ENCODE results near the gene MOGAT3. TPM values are rescaled to one million over a fixed set of nuclear protein-coding genes. Genes with fewer than 3 reads are reported as not detected.

MOGAT3 gene
- total and polyA plus RNA-seq, 2 of the 4 experiments (the other 2 are of a cell fraction), result not detected

GRCh38 chr7:101173752-101174244, 27.0 kb downstream of the MOGAT3 start:
- H3K9ac ChIP-seq (ENCODE audit: low read depth, low read length), result no peak overlapping the region
- no peak overlapping the region for H4K91ac ChIP-seq (ENCODE audit: insufficient read depth, low read depth, low read length)
- H4K8ac ChIP-seq (ENCODE audit: low read depth in 2 of 2, low read length in 2 of 2), result no peak overlapping the region
- dilution Hi-C loops (cut with HindIII; ENCODE audit: low sequenced_read_pairs, unreplicated experiment) (no loop called here), intact Hi-C loops (cut with micrococcal nuclease) (no loop called here), in situ Hi-C loops (cut with MboI; ENCODE audit: low sequenced_read_pairs) (no loop called here)
- H2BK120ac ChIP-seq (ENCODE audit: low read depth, low read length), result no peak overlapping the region
- no peak overlapping the region for H3K14ac ChIP-seq (replicated peaks; ENCODE audit: low read depth, low read length)
- H3K9me3 ChIP-seq (ENCODE audit: control insufficient read depth, insufficient read depth, low read length), result peaks cover 4% of the 10 kb centered on the region; the same call in 1 of the 2 replicates
- H3K18ac ChIP-seq (ENCODE audit: low read depth, low read length), result no peak overlapping the region
- no peak overlapping the region for H3K56ac ChIP-seq (ENCODE audit: extremely low read depth, insufficient read depth, low read length)
- peak overlapping the region; percentile 35; the same call in 1 of the 2 replicates for H3K4me2 ChIP-seq (ENCODE audit: low read depth, low read length)
- no peaks in the 10 kb centered on the region; the same call in 1 of the 2 replicates for H4K20me1 ChIP-seq (ENCODE audit: insufficient read depth, low read length)
- no peak overlapping the region for H2AK9ac ChIP-seq (replicated peaks; ENCODE audit: low read depth, low read length, poor library complexity)
- no peak overlapping the region for H3K4me3 ChIP-seq (ENCODE audit: insufficient read depth, low read depth, low read length)
- no peaks in the 10 kb centered on the region for H3K36me3 ChIP-seq (ENCODE audit: control insufficient read depth, insufficient read depth, low read length)
- no peak overlapping the region for H2BK5ac ChIP-seq (ENCODE audit: low read depth, low read length, poor library complexity, severe bottlenecking)
- H3K27me3 ChIP-seq (ENCODE audit: control insufficient read depth, insufficient read depth, low read length), result peaks cover 86% of the 10 kb centered on the region
- peaks cover 0 to 3% of the 10 kb centered on the region in 2 experiments; a peak in 1 of 4 replicates for H3K79me1 ChIP-seq (ENCODE audit: low read depth in 1 of 2, low read length in 2 of 2)
- 5% methylated on average over 10 of the region's 16 CpGs; no CpG with 5 or more reads in 1 of the 2 experiments for WGBS, 2 experiments (ENCODE audit: extremely low coverage in 2 of 2, insufficient read length in 1 of 2)
- no peak overlapping the region for H4K5ac ChIP-seq (ENCODE audit: low read depth, low read length)
- no peak overlapping the region for H3K23ac ChIP-seq (ENCODE audit: low read depth, low read length)
- no peak overlapping the region for H3K27ac ChIP-seq (ENCODE audit: insufficient read depth, low read length)
- ATAC-seq (ENCODE audit: low read depth), result peak; percentile 72
- H3K4me1 ChIP-seq (ENCODE audit: control insufficient read depth, insufficient read depth, low read length), result peaks cover 12% of the 10 kb centered on the region
- H3K4ac ChIP-seq (ENCODE audit: low read depth, low read length), result no peak overlapping the region
- no TSS peak for BruUV-seq (replicated peaks)
- ChIA-PET CTCF (no interaction called here), POLR2A (ENCODE audit: unreplicated experiment) (interaction anchor here (0.9 kb wide), 1 partner anchor 9 kb away, joined by 3 read pairs; the partner anchor contains the start of gene VGF)
- DNase-seq, result no peak
- no peak overlapping the region for H2BK20ac ChIP-seq (ENCODE audit: low read depth, low read length)
- peak overlapping the region; percentile 84 for H2AFZ ChIP-seq (replicated peaks; ENCODE audit: low read length, poor library complexity)
- TF ChIP-seq SMC3 (IDR thresholded peaks at IDR 0.05; ENCODE audit: low read depth, low read length), result no peak
- no peak for TF ChIP-seq MXI1 (IDR thresholded peaks at IDR 0.05; ENCODE audit: borderline replicate concordance, low read depth, low read length)
- TF ChIP-seq FOS (IDR thresholded peaks at IDR 0.05; ENCODE audit: low read depth, low read length), result no peak
- no peak for TF ChIP-seq MAFK (IDR thresholded peaks at IDR 0.05; ENCODE audit: low read depth, low read length)
- no peak for TF ChIP-seq POLR2A (IDR thresholded peaks at IDR 0.05; ENCODE audit: low read depth, low read length)
- TF ChIP-seq ELK1 (IDR thresholded peaks at IDR 0.05; ENCODE audit: borderline replicate concordance, low read depth, low read length), result no peak
- no peak for TF ChIP-seq CHD1 (IDR thresholded peaks at IDR 0.05; ENCODE audit: low read depth, low read length)
- peaks cover 6% of the 10 kb centered on the region for H3K9me1 ChIP-seq (ENCODE audit: insufficient read depth, low read length)
- H2BK15ac ChIP-seq (ENCODE audit: low read depth, low read length), result no peak overlapping the region
- no peak overlapping the region for H2AK5ac ChIP-seq (ENCODE audit: low read depth, low read length)

Data from IMR-90 (cell line).